HEK293T (cell line): ENCODE data around the gene CTSE.

ENCODE experiments used
- ARNT ChIP-seq: fragments of 450-650 bp; IDR thresholded peaks from 2 replicates; pipeline ENCODE4 v1.6.1; 2017; ENCODE audit warnings: mild to moderate bottlenecking
- CTBP1 ChIP-seq: fragments of 450-650 bp; IDR thresholded peaks from 2 replicates; pipeline ENCODE4 v1.6.1; 2016; ENCODE audit warnings: borderline replicate concordance
- ELF4 ChIP-seq: fragments of 450-650 bp; IDR thresholded peaks from 2 replicates; pipeline ENCODE4 v1.6.1; 2017; ENCODE audit warnings: antibody characterized with exemption
- FOXK2 ChIP-seq: fragments of 450-650 bp; IDR thresholded peaks from 2 replicates; pipeline ENCODE4 v1.6.1; 2016; ENCODE audit warnings: mild to moderate bottlenecking
- NFRKB ChIP-seq: fragments of 450-650 bp; IDR thresholded peaks from 2 replicates; pipeline ENCODE4 v1.6.1; 2016; ENCODE audit warnings: mild to moderate bottlenecking, moderate library complexity
- PKNOX1 ChIP-seq: fragments of 450-650 bp; IDR thresholded peaks from 2 replicates; pipeline ENCODE4 v1.6.1; 2016
- SP1 ChIP-seq: fragments of 450-650 bp; IDR thresholded peaks from 2 replicates; pipeline ENCODE4 v1.6.1; 2017
- TARDBP ChIP-seq: fragments of 450-650 bp; IDR thresholded peaks from 2 replicates; pipeline ENCODE4 v1.6.1; 2016
- ZNF384 ChIP-seq: fragments of 450-650 bp; IDR thresholded peaks from 2 replicates; pipeline ENCODE4 v1.6.1; 2016

GRCh38 chr1:205974712-205975111 is 49.0 kb downstream of the CTSE start:
- TF ChIP-seq CTBP1 (no peak), SP1 (no peak), ARNT (no peak), FOXK2 (no peak), ELF4 (no peak), NFRKB (no peak), ZNF384 (no peak), TARDBP (no peak), PKNOX1 (no peak)
